ENCODE data around the gene SH3D21. TPM values are rescaled to one million over a fixed set of nuclear protein-coding genes. Genes with fewer than 3 reads are reported as not detected.

The SH3D21 gene
- total RNA-seq, 1 donor from 2014 or later = 1.7 TPM

GRCh38 chr1:36345353-36345752, 39.2 kb downstream of the SH3D21 start:
- peaks cover 5% of the 10 kb centered on the region for H3K36me3 ChIP-seq (ENCODE audit: control insufficient read depth, insufficient read depth, low read length)

GRCh38 chr1:36346741-36347370, 40.7 kb downstream of the SH3D21 start:
- H3K36me3 ChIP-seq (ENCODE audit: control insufficient read depth, insufficient read depth, low read length) = peaks cover 5% of the 10 kb centered on the region
- no peaks in the 10 kb centered on the region for H3K27me3 ChIP-seq (ENCODE audit: control insufficient read depth, insufficient read depth, low read length)
- no peak for DNase-seq (ENCODE audit: low read depth)
- TF ChIP-seq CTCF (IDR thresholded peaks at IDR 0.05; ENCODE audit: insufficient read depth, low read length, poor library complexity, severe bottlenecking) = no peak
- no peak overlapping the region for H3K4me3 ChIP-seq (ENCODE audit: low read depth, low read length)

More at GRCh38 chr1:36345353-36345752, 39.2 kb downstream of the SH3D21 start:
- Histone ChIP-seq H3K27me3 (ENCODE audit: control insufficient read depth, insufficient read depth, low read length) (no peaks in the 10 kb centered on the region), H3K4me3 (ENCODE audit: low read depth, low read length) (no peak overlapping the region)
- no peak for DNase-seq (ENCODE audit: low read depth)
- TF ChIP-seq CTCF (IDR thresholded peaks at IDR 0.05; ENCODE audit: insufficient read depth, low read length, poor library complexity, severe bottlenecking) = no peak

- H3K36me3 ChIP-seq (ENCODE audit: control insufficient read depth, insufficient read depth, low read length) = peaks cover 5% of the 10 kb centered on the region
- no peak overlapping the region for H3K4me3 ChIP-seq (ENCODE audit: low read depth, low read length)
- no peak for TF ChIP-seq CTCF (IDR thresholded peaks at IDR 0.05; ENCODE audit: insufficient read depth, low read length, poor library complexity, severe bottlenecking)
- DNase-seq (ENCODE audit: low read depth) = no peak
- no peaks in the 10 kb centered on the region for H3K27me3 ChIP-seq (ENCODE audit: control insufficient read depth, insufficient read depth, low read length)
Measured at GRCh38 chr1:36349241-36349671, 43.1 kb downstream of the SH3D21 start.

- DNase-seq (ENCODE audit: low read depth) = no peak
- TF ChIP-seq CTCF (IDR thresholded peaks at IDR 0.05; ENCODE audit: insufficient read depth, low read length, poor library complexity, severe bottlenecking) = no peak
- Histone ChIP-seq H3K27me3 (ENCODE audit: control insufficient read depth, insufficient read depth, low read length) (no peaks in the 10 kb centered on the region), H3K4me3 (ENCODE audit: low read depth, low read length) (no peak overlapping the region), H3K36me3 (ENCODE audit: control insufficient read depth, insufficient read depth, low read length) (peaks cover 5% of the 10 kb centered on the region)
Measured at GRCh38 chr1:36349839-36350238, 43.7 kb downstream of the SH3D21 start.

GRCh38 chr1:36350659-36351226, 44.6 kb downstream of the SH3D21 start:
- DNase-seq (ENCODE audit: low read depth) = no peak
- Histone ChIP-seq H3K4me3 (ENCODE audit: low read depth, low read length) (no peak overlapping the region), H3K27me3 (ENCODE audit: control insufficient read depth, insufficient read depth, low read length) (no peaks in the 10 kb centered on the region), H3K36me3 (ENCODE audit: control insufficient read depth, insufficient read depth, low read length) (peaks cover 3% of the 10 kb centered on the region)
- TF ChIP-seq CTCF (IDR thresholded peaks at IDR 0.05; ENCODE audit: insufficient read depth, low read length, poor library complexity, severe bottlenecking) = no peak
